OCI-M1 (cell line): ENCODE data around the gene PPP2R3A.

Source experiments
- DNase-seq: peaks from one replicate; lab custom pipeline; 2025; lab: John Stamatoyannopoulos, UW

The PPP2R3A gene

DNA sequence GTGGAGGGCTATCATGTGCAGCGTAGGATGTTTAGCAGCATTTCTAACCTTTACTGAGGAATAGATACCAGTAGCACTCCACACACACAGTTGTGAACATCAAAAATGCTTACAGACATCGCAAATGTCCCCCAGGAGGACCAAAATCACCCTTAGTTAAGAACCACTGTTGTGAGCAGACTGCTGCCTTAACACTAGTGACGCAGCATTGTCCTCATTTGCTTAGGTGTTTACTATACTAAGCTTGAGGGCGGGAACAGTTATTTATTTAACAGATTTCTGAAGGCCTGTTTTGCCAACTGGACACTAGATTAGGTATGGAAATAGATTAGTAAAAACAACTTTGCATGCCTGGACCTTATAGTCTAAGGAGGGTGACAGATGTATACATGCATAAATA, 2.3 kb downstream of the PPP2R3A start:
- no peak for DNase-seq

DNA sequence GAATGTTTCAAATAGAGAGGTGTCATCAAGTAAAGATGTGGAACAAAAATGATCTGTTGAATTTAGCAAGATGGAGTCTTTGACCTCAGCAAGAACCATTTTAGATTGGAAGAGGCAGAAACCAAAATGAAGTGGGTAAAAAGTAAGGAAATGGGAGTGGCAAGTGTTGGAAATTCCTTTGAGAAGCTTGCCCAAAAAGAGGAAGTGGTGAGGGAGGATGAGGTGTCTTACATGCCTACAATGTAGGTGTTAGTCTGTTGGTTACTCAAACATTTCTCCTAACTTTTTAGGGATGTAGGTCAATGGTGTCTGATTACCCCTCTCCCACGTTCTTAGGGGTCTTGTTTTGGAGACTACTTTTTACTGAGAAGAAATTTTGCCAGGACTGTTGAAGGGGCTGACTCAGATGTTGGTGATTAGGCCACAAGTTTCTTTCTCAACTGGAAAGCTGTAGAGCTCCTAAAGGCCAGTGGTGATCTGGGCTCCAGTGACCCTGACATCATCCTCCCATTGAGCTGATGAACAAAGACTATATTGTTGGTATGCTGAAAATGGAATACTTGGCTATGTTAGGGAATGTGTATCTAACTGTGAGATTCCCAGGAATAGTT, 5.1 kb downstream of the PPP2R3A start:
- DNase-seq, result peak; percentile 22

DNA sequence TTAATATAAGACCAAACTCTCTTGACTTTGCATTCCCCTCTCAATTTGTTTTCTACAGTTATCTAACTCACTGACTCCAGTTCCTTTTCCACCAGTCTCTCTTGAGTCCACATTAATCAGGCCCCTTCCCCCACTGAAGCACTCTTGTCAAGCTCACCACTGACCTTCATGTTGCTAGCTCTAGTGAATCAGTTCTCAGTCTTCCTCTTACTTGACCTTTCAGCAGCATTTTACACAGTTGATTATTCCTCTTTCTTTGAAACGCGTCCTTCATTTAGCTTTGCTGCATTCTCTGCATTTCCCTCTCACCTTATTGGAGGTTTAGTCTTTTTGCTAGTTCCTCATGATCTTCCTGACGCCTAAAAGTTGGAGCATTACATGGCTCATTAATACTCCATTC, 8.3 kb downstream of the PPP2R3A start:
- no peak for DNase-seq

DNA sequence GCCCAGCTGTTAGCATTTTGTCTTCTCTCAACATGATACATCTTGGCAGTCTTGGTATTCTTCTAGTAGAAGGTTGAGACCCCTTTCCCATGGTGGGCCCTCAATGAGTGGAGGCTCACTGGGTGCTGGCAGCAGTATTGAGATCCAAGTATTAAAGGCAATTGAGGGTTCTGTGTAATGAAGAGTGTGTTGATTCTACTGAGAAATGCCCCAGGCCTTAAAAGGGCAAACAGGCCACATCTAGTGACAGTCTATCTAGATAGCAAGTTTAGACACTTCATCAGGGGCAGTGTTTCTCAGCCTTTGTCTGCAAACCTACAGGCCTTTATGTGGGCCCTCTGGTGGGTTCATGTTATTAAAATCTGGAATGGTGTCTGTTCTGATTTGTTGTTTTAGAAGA, 9.5 kb downstream of the PPP2R3A start:
- no peak for DNase-seq

DNA sequence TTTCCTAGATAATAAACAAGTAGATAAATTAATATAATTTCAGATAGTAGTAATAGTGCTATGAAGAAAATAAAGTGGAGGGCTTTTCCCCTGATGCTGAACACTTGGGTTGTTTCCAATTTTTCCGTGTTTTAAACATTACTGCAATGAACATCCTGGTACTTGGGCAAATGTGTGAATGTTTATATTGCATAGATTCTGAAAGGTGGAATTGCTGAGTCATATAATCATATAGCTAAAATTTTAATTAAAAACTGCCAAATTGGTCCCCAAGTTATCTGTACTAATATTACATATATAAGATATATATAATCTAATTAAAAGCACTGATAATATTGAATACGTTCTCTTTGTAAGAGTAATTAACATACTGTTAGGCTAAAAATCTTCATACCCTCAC, 10.0 kb downstream of the PPP2R3A start:
- no peak for DNase-seq

DNA sequence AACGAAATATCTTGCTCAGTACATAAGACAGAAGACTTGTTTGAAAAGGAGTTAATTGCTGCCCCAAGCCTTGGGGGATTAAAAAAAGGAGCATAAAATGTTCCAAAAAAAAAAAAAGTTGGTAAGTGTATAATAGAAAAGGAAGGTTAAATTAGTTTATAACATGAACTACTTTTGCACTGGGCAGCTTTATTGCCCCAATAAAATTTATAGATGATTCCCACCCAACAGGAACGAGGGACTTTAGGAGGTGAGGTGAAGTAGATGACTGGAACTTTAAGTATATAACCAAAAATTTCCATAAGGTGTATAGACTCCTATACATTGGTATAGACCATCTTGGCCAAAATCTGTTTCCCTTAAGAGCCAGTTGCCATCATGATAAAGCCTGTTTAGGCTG, 14.8 kb downstream of the PPP2R3A start:
- DNase-seq, result no peak

DNA sequence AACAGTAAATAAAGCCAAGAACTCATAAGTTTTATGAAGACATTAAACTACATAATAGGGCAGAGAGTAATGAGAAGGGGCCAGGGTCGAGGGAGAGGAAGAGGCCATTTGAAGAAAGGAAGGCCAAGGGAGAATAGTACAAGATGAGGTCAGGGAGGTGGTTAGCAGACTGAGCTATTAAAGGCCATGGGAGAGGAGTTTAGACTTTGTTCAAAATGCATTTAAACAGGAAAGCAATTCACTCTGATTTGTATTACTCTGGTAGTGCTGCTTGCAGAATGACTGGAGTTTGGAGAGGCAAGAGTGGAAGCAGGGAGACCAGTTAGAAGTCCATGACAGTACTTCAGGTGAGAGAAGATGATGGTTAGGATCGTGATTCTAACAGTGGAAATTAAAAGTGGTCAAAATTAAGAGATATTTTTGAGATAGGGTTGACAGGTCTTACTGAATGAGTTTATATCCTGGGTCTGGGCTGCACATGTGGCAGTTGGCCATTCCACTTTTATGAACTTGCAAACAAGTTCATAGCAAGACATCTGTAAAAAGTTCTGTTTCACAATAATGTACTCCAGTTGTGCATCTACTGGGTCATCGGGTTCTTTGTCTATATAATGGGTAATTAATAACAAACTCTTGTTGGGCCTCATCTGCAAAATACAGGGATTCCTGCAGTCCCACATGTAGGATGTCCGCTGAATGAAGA, 16.3 kb downstream of the PPP2R3A start:
- no peak for DNase-seq

DNA sequence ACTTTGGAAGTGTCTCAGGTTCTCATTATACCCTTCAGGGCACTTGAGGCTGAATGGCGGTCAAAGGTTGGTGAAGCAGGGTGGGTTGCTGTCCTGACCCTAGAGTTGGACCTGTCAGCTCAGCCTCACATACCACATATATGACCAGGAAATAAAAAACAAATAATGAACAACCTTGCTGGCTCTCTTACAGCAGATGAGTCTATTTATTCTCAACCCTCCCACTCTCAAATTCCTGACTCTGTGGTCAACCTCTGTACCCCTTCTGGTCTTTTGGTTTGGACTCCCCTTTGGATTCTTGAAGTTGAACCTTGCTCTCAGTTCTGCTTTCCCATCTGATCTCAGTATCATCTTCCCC, 16.9 kb downstream of the PPP2R3A start:
- DNase-seq, result no peak

DNA sequence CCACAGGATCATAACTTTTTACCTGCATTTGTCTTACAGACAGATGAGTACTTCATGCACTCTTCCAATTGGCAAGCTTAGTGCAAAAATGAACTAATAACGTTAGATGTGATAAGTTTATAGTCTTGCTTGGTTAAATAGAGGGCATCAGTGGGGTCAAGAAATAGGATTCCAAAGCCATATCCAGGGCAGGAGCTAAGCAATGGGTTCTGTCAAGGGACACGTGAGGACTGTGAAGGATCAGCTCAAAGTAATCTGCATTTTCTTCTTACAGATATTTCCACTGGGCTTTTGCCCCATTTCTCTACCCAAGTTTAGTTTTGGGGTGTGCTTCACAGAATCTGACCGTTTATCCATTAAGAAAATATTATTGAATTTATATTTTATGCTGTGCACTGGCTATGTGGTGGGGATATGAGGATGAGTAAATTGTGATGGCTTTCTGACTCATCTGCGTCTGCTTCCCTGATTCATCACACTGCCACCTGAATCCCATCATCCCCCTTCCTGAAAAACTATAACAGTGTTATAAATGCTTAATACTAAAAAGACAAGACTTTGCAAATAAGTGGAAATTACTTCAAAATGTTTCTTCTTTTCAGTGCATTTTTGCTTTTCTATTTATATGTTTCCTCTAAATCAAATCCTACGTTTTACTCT, 17.5 kb downstream of the PPP2R3A start:
- DNase-seq, result no peak

DNA sequence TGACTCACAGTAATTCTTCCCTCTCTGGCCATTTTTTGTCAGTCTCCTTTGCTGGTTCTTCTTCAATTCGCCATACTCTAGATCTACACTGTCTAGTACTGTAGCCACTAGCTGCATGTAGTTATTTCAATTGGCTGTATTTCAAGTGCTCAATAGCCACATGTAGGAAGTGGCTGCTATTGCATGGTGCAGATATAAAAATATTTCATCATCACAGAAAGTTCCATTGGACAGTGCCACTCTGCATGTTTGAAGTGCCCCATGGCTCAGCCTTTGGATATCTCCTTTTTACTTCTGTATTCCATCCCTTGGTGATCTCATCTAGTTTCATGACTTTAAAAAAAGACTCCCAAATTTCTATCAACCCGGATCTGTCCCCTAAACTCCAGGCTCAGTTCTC, 22.1 kb downstream of the PPP2R3A start:
- peak; percentile 27 for DNase-seq

DNA sequence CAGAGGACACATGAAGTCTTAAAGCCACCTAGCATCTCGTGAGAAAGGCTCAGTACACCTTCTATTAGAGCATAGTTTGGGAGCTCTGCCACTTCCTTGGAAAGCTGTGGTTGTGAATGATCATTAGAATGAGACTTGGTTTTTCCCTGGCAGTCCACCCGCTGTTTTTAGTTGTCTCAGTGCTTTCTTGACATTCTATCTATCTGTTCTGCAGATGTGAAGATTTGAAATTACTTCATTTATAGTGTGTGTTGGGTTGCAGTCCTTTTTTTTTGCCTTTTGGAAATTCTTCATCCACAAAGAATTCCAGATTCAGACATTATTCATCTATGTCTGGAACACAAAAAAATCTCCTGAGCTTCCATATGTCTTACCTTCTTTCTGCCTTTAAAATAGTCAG, 23.7 kb downstream of the PPP2R3A start:
- no peak for DNase-seq

DNA sequence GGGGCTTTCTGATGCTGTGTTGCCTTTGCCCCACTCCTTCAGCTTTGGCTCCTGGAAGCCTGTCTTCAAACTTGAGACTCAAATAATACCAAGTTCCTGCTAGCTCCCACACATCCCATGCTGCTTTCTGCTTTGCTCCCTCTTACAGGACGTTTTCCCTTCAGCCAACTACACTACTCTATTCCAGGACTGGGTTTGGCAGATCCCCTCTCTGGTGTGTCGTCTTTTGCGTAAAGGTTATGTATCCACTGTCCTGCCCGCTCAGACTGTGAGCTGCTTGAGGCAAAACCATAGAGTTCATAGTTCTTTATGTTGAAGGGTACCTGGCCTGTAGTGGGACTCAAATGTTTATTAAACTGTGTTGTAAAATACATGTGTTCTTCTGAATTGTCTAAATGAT, 25.4 kb downstream of the PPP2R3A start:
- no peak for DNase-seq

DNA sequence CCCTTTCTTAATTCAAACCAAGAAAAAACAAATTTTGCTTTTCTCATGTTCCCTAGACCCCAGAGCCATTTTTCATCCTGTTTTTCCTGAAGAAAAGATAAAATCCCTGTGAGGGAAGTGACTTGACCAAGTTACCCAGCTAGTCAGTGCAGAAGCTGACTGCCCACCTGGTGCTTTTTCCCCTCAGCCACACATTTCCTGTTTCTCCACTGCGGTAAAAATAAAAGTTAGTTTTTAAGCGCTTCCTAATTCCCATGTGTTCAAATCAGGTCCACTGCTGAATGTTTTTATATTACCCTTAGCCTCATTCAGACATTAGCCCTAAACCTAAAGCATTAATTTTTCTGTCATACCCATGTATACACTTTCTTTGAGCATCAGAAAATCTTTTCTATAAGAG, 26.1 kb downstream of the PPP2R3A start:
- DNase-seq, result no peak

DNA sequence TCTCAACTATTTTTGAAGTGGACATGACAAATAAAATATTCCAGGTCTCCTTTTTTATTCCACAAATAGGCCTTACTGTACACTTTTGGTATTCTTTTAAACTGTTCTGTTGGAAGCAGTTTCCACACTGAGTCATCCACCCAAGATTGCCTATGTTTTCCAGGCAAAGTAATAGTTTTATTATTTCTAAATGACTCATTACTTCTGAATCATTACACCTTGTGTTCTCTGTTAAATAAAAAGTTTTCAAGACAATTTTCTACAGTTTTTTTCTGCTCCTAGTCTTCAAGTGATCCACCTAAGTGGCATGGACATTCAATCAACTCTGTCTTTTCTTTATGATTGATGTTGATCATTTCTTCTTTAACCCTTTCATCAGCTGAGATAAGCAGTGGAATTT, 26.5 kb downstream of the PPP2R3A start:
- no peak for DNase-seq

DNA sequence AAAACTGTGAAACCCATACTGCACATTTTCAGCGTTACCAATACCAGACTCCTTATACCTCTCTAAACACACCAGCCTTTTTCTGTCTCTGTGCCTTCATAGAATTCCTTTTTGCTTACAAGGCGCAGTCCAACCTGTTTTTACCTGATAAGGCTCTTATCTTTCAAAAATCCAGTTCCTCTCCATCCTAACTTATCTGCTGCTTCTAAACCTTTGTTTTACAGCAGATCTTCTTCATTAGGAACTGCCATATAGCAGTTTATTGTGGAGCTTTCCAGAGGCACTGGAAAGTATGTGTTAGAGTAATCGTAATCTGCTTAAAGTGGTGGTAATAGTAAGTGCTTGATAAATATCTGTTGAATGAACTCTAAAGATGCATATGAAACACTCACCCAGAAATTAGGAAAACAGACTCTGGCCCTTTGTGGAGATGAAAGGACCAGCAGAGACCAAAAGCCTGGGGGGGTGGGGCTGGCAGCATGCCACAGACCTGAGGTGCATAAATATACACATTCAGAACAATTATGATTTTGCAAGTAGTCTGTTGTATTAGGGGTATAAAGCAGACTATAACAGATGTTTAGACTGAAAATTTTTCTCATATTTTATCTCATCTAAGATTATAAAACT, 29.3 kb downstream of the PPP2R3A start:
- DNase-seq, result no peak

DNA sequence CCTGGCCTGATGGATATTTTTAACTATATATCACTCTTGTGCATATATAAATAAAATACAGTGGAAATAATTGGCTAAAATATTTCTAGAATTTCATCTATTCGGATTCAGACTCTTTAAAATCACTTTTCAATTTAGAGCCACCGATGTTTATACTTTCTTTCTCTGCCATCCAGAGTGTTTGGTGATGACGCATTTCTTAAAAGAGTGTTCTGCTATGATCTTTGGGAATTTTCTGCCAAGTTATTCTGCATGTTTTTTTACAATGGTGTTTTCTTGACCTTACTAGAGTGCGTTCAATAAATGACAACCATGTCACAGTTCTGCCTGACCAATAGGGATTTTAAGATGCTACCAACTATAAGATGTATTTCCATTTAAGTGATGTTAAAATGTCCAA, 30.2 kb downstream of the PPP2R3A start:
- no peak for DNase-seq

DNA sequence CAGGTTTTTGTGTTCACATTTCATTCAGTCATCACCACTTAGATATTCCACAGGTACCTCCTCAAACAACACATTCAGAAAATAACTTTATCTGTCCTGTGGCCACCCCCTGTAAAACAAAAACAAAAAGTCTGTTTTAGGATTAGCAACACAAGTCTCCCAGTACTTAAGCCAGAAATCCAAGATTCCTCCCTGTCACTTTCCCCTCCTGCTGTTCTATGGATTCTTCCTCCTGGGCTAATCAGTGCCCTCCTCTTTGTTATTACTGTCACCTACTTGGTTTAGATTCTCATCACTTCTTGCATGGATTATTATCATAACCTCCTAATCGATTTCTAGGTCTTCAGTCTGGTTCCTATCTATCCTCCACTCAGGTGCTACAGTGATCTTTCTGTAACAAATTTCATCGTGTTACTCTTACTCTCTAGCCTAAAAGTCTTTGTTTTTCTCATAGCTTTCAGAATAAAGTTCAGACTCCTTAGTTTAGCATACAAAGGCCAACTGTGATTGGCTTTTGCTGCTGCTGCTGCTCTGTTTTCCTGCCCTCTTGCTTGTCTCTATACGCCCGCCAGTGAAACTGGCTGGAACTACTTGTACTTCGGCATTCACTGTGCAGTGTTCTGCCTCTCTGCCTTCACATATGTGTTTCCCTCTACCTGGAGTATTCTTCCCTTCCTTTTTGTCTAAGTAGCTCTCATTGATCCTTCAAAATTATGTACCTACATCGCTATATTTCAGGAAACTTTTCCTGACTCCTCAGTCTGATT, 32.2 kb downstream of the PPP2R3A start:
- DNase-seq, result no peak

DNA sequence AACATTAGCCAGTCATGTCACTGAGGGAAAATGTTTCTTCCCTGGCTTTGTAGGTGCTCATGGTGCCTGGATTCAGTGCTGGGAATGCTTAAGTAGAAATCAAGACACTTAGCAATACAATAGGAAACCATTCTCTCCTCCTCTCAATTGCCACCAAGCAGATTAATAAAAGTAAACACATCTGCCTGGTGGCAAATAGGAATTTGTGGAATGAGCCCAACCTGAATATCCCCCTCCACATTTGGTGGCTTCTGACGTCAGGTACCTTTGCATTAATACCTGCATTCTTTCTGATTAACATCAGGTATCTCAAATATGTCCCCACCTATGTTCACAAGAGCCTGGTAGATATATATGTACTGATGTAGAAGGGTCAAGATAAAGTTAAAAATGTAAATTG, 42.7 kb downstream of the PPP2R3A start:
- DNase-seq, result no peak

DNA sequence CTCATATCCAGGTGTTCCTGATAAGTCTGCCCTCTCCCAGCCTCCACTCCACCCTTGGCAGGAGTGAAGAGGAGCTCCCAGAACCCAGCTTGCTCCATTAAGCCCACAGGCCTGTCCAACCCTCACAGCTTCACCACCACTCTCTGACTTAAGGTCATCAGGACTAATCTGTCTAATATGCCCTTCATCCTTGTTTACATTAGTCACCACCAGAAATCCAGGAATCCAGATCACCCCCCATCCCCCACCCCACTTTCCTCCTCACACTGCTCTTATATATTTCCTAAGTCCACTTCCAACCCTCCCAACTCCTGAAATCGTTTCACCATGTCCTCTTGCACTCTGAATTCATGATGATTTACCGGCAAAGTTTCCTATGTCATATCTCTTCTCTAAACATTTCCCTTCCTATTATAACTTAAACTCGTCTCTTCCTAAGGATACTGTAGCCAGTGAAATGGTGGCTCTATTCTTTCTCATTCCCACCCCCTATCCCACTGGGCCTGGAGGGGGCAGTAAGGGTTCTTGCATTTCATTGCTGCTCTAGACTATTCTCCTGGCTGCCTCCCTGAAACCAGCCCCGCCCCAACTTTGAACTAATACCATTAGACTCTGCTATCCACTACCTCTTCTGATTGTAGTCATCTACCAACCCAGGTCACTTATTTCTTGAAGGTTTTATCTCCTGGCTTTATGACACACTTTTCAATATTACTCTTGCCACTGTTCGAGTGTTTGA, 43.4 kb downstream of the PPP2R3A start:
- no peak for DNase-seq

DNA sequence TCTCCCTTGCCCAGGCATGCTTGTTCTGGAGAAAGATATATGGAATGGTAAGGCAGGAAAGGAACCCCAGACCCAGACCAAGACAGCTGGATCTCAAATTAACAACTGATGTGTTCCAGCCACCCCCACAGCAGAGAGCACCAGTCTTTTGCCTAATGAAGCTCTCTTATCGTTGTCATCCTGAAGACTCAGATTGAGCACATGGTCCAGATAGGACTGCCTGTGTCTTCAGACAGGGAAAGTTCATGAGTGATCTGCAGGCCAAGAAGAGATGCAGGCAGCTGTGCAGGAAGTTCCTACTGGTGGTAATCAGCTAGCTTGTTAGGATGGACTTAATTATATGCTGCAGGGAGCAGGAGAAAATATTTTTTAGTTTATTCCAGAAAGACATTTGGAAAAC, 53.3 kb downstream of the PPP2R3A start:
- DNase-seq, result no peak

DNA sequence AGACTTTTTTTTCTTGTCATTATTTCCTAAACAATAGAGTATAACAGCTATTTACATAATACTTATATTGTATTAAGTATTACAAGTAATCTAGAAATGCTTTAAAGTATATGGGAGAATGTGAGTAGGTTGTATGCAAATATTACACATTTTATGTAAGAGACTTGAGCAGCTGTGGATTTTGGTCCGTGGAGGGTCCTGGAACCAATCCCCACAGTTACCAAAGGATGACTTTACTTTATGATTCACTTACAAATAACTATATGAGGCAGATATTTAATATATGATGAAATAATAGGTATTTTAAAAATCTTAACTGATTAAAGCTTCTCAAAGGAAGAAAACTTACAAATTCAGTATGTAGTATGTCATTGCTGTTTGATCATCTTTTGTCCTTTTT, 56.3 kb downstream of the PPP2R3A start:
- DNase-seq, result no peak
